Skin epidermis (tissue), 12 donors: ENCODE results near the gene SMAD3.

Experiments
- H3K27ac ChIP-seq, 21 experiments: fragments of 200-600 bp; sonication (generic) in 11 of 21; one replicate each; pipeline ENCODE4 v1.5.0; 2020; ENCODE audit warnings: mild to moderate bottlenecking in 3 of 21, inconsistent platforms in 2 of 21, moderate library complexity in 2 of 21
- H3K4me3 ChIP-seq, 7 experiments: fragments of 200-600 bp; sonication (generic) in 2 of 7; one replicate each; pipeline ENCODE4 v1.5.0; 2020; ENCODE audit warnings: inconsistent platforms in 2 of 7, mild to moderate bottlenecking in 2 of 7, moderate library complexity in 1 of 7

The SMAD3 gene

DNA sequence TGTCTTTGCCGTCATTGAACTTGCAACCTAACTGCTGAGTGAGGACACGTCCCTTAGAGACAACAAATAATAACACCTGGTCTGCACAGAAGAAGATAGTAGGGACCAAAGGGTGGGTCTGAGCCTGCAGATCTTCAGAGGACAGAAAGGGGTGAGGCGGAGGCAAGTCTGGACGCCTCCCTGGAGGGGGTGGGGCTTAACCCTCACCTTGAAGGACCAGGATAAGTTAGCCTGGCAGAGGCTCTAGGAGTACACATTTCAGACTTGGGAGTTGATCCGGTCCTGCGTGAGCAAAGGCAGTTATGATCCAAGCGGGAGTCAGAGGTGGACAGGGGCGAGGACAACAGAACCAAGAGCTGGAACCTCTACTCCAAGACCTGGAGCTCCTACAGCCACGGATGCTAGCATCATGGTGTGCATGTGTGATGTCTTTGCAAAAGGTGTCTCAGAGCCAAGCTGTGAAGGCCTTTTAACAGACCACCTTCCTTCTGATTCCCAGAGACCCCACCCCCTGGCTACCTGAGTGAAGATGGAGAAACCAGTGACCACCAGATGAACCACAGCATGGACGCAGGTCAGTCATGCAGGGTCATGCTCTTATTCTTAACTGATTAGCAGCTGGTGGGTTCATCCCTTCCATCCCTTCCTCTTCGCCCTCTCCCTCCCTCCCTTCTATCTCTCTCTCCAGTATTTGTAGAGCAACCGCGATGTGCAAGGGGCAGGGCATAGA lies 101.0 kb downstream of the SMAD3 start:
- peak overlapping the region in 5 of 21 experiments; percentile 4 to 69 (median 36) for H3K27ac ChIP-seq
- H3K4me3 ChIP-seq: no peak overlapping the region

DNA sequence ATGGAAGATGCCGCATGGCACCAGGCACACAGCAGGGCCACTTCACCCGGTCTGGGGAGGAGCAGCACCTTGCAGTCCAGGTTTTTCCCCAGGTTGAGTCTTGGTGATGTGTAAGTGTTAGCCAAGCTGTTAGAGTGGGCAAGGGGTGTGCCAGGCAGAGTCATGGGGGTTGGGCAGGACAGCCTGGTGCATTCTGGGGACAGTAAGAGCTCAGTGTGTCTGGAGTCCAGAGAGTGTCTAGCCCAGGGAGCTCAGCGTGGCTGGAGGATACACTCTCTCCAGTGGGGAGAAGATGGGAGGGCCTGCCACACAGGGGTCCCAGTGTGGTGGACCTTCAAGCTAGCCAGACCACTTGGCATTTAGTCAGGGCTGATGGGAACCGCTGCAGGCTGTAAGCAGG lies 101.7 kb downstream of the SMAD3 start:
- Histone ChIP-seq H3K4me3 (peak overlapping the region in 1 of 7 experiments; percentile 5), H3K27ac (peak overlapping the region in 3 of 21 experiments; percentile 4 to 69 (median 36))

DNA sequence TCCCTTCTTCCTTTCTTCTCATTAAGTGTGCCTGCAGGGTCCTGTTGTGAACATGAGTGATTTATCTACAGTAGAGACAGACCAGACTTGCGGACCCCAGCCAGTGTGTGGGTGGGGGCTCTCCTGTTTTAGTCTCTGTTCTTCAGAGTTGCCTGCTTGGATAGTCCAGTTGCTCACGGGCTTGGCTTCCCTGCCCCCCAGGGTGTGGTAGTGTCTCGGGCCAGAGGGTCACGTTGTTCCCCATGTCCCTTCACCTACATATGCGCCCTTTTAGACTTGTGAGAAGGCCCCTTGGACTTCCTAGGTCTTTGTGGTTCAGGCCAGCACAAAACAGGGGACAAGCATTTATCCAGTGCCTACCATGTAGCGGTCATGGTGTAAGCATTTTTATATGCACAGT lies 103.3 kb downstream of the SMAD3 start:
- H3K27ac ChIP-seq: peak overlapping the region in 1 of 21 experiments; percentile 18
- H3K4me3 ChIP-seq: no peak overlapping the region

DNA sequence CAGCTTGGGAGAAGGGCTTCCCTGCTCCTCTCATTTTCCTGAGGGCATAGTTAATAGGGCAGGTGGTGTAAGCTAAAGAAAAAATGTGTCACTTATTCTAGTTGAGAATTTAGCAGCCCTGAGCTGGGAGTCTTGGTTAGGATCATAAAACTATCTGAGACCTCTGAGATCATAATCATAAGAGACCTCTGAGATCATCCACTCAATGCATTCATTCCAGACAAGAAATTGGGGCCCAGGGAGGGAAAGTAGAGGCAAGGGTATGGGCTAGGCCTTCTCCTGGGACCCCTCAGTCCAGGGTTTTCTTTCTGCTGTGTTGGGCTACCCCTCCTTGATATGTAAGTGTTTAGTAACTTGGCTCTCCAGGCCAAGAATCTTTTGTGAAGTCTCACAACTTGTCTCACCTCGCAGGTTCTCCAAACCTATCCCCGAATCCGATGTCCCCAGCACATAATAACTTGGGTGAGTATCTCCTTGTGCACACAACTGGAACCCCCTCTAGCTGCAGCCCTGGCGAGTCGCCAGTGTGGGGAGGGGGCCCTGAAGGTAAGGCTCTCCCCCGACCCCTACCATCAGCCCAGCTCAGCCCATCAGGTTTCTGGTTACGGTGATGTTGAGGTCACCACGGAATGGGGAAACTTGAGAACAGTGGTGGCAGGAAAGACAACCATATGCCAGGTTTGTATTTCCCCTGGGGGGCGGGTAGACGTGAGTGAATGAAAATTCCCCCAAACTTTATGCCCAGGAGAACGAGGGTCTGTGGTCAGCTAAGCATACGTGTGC lies 104.9 kb downstream of the SMAD3 start:
- Histone ChIP-seq H3K27ac (no peak overlapping the region), H3K4me3 (no peak overlapping the region)

DNA sequence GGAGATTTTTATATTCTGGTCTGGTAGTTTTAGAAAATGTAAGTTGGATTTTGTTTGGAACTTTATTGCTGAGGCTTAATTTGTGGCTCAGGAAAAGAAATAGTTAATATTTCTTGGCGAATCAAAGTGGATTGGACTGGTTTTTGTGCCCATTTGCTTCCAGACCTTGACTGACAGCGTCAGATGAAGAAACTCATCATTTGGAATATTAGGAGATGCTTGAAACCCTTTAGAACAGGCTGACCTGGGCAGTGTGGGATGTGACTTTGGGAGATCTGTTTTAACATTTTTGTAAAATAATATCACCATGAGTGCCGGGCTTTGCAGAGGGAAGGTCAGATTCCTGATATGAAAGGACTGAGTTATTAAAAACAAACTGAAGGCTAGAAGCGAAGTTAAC lies 106.1 kb downstream of the SMAD3 start:
- Histone ChIP-seq H3K27ac (no peak overlapping the region), H3K4me3 (no peak overlapping the region)

DNA sequence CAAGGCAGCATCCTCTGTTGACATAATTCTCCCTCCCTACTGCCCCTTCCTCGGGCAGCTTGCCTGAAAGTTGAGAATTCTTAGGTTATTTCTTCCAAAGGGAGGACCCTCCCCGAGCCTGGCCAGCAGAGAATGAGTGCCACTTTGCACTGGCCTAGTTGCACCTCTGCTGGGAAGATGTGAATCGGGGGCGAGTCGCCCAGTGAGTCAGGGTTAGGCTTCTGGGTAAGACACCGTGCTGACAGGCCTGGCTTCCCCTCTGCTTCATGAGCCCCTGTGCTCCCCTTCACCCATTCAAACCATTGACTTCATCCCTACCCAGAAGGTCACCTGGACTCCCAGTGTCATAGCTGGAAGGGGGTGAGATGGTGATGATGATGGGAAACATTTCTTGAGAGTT lies 106.8 kb downstream of the SMAD3 start:
- Histone ChIP-seq H3K27ac (no peak overlapping the region), H3K4me3 (no peak overlapping the region)

DNA sequence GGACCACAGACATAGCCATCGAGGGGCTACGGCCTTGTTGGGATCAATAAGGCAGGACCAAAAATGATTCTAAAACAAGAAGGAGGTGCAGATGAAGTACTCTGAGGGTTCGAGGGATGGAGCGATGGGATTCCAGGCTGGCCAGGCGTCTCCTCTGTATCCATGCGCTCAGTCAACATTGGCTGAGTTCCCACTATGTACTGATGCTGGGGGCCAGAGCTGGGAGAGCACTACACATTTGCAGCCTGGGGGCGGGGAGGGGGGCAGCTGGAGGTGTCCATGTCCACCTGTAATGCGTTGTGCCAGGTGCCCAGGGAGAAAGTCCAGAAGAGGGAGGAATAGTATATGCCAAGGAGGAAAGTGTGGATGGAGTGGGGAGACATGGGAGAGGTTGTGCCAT lies 107.6 kb downstream of the SMAD3 start:
- Histone ChIP-seq H3K4me3 (no peak overlapping the region), H3K27ac (peak overlapping the region in 3 of 21 experiments; percentile 4 to 74 (median 8))

DNA sequence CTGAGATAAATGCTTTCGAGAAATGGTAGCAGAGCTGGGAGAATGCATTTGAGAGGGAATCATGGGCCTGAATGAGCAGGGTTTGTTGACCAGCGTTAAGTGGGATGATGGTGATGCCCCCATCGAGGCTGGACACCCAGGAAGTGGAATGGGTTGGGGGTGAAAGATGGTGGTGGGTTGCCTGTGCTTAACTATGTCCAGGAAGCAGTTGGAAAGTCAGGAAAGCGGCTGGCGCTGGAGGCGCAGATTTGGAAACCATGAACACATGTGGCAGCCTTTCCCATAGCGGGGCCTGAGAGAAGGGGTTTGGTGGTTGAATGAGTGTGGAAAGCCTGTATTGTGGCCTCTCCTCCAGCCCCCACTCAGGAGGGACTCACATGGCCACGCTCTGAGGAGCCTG lies 108.4 kb downstream of the SMAD3 start:
- Histone ChIP-seq H3K4me3 (no peak overlapping the region), H3K27ac (peak overlapping the region in 8 of 21 experiments; percentile 28 to 84 (median 71))

DNA sequence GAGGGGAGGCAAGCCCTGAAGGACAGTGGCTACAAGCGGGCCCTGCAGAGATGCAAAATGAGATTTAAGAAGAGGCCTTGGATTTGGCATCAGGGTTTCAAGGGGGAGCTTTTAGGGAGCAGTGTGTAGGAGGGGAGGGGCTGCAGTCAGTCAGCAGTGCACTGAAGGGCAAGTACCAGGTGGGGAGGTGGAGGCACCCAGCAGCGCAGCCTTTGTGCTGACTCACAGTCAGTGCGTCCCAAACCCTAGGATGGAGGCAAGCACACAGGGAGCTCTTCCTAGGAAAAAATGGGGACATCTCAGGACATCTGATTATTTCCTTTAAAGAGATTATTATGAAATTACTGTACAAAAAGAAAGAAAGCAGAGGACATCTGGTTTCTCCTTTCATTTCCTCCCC lies 109.0 kb downstream of the SMAD3 start:
- H3K27ac ChIP-seq: peak overlapping the region in 10 of 21 experiments; percentile 14 to 84 (median 70)
- no peak overlapping the region for H3K4me3 ChIP-seq

DNA sequence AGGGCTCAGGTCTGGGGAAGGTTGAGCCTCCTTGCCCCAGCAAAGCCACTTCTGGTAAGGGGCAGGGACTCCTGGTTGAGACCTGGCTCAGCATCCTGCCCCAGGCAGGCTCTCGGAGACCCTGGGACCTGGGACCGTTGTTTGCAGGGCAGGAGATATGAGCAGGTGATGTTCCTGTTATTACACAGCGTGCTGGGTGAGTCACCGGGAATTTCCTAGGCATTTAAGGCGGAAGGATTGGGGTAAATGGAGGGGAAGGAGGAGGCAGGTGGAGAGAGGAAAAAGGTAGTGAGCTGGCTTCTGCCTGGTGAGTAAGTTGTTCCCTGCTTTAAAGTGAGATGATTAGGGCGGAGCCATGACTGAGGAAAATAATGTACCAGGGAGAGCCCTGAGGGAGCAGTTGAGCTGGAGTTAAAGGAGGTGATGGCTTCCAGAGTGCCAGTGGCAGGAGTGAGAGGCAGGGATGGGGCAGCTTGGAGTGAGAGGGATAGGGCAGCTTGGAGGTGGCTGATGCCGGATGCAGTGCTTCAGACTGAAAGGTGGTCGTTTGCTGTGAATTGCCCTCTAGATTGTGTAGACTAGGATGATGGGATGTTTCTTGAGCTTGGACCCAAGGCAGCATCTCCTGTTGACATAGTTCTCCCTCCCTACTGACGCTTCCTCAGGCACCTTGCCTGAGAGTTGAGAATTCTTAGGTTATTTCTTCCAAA lies 109.6 kb downstream of the SMAD3 start:
- peak overlapping the region in 16 of 21 experiments; percentile 14 to 84 (median 47) for H3K27ac ChIP-seq
- H3K4me3 ChIP-seq: no peak overlapping the region

DNA sequence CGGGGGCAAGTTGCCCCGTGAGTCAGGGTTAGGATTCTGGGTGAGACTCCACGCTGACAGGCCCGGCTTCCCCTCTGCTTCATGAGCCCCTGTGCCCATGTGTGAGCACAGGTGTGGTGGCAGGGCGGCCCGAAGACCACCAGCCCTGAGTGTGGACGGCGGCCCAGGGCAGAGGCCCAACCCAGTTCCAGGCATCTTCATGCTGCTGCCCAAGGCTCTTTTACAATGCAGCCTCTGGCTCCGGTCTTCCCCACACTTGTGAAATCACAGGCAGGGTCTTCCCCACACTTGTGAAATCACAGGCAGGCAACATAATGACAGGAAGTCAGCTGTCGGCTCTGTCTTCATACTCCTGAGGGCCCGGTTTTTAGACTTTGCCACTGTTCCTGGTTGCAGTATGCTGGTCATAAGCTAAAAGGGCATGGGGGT lies 110.3 kb downstream of the SMAD3 start:
- H3K27ac ChIP-seq: peak overlapping the region in 16 of 21 experiments; percentile 19 to 84 (median 47)
- H3K4me3 ChIP-seq: no peak overlapping the region

DNA sequence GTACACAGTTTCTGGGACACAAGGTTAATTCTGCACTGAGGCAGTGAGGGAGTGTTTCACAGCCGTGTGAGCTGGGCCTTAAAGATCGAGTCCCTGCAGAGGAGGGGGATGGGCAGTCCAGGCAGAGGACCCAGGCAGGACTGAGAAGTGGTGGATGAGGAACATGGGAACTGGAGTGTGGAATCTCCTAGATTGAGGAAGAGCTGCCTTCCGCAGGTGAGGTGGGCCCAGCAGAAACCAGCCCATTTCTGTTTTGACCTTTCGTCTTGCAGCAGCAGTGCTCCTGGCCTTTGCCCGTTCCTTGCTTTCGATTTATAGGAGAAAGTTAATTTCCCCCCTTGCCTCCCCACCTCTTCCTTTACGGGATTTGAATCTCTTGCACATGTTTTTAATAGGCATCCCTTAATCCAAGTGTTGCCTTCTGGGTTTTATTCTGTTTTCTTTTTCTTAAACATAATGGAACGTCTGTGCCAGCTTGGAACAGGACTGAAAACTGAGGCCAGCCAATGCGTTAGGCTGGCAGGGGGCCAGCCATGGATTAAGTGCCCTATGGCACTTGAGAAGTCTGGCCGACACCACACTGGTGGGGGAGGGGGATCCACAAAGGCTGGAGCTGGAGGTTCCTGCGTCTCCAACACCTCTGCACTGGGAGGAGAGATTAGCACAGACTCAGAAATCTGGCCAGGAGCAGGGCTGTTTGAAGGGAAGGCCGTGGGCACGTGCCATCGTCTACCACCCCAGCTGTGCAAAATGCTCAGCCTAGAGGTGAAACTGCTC lies 111.0 kb downstream of the SMAD3 start:
- Histone ChIP-seq H3K4me3 (no peak overlapping the region), H3K27ac (peak overlapping the region in 13 of 21 experiments; percentile 2 to 84 (median 68))

DNA sequence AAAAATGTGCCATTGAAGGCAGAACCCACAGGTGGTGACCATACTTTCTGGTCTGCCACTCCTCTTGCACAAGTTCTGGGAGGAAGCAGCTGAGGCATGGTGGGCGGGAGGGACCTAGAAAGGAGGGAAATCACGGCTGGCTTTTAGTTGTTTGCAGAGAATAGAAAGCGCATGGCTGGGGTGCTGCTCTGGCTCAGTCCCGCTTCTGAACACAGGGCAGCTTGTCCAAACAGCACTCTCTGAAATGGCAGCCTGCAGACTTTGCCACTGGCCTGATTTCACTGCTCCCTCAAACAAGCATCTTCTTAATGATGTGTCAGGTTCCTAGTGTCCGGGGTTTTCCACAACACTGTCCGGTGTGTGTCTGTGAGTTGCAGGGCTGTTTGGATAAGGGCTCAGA lies 112.3 kb downstream of the SMAD3 start:
- peak overlapping the region in 4 of 21 experiments; percentile 17 to 45 (median 32) for H3K27ac ChIP-seq

DNA sequence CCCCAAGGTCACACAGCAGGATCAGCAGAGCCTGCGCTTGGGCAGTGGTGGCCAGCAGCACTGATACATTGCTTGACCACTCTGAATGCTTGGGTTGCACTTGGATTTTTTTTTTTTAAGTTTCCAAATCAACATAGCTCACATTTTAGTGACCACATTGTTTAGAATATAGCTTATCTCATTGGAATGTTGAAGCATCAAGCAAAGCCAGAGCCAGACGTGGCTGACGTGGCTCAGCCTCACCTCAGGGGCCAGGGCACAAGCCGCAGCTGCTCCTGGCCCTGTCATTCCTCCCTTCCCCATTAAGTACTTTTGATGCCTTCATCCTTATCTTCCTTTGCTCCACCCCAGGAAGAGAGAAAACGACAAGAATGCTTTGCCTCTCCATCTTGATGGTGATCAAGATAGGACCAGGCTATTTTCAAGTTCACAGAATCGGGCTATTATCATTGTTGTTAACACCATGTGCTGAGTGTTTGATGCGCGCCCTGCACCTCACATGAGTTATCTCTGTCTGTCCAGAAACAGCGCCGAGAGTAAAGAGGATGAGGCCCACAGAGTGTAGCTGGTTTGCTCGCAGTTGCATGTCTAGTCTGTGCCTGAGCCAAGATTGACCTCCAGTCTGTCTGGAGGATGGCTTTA lies 113.3 kb downstream of the SMAD3 start:
- peak overlapping the region in 2 of 21 experiments; percentile 9 to 42 for H3K27ac ChIP-seq
- no peak overlapping the region for H3K4me3 ChIP-seq

More for the DNA sequence above, 112.3 kb downstream of the SMAD3 start:
- no peak overlapping the region for H3K4me3 ChIP-seq

DNA sequence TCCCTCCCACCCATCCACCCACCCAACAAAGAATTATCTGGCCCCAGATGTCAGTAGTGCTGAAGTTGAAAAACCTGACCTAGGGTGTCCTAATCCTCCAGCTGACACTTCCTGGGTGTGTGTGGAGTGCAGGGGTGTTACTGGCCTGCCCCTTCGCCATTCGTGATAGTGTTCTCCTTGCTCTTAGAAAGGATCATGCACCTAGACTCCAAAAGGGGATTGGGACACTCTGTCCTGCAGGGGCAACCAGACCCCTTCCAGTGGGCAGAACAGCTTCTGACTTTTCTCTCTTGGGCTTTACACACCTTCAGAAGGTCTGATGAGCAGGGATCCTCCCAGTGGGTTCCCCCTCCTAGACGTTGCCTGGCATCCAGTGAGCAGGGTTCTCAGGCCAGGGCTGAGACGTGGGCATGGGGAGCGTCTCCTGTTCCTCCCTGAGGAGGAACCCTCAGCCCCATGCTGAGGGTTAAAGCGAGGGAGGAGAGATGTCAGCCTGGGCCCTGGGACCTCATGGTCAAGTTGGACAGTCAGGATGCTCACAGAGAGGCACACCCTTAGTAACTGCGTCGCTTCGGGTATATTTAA lies 114.1 kb downstream of the SMAD3 start:
- no peak overlapping the region for H3K4me3 ChIP-seq
- peak overlapping the region in 3 of 21 experiments; percentile 1 to 23 (median 11) for H3K27ac ChIP-seq

DNA sequence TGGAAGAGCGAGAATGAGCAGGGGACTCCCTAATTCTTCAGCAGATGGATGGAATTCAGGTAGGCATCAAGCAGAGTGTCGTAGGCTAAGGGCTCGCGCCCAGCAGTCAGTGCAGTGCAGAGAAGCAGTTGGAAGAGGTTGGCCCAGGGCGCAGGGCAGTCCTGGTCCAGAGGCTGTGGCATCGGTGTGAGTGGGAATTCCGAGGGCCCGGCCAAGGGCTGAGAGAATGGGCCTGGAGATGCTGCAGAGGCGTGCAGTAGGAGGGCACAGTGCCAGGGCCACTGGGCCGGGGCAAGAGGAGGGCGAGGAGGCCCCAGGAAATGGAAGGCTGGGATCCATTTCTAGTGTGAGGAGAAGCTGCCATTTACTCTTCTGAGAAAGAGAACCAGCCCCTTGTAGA lies 114.6 kb downstream of the SMAD3 start:
- peak overlapping the region in 3 of 21 experiments; percentile 1 to 23 (median 11) for H3K27ac ChIP-seq
- no peak overlapping the region for H3K4me3 ChIP-seq

DNA sequence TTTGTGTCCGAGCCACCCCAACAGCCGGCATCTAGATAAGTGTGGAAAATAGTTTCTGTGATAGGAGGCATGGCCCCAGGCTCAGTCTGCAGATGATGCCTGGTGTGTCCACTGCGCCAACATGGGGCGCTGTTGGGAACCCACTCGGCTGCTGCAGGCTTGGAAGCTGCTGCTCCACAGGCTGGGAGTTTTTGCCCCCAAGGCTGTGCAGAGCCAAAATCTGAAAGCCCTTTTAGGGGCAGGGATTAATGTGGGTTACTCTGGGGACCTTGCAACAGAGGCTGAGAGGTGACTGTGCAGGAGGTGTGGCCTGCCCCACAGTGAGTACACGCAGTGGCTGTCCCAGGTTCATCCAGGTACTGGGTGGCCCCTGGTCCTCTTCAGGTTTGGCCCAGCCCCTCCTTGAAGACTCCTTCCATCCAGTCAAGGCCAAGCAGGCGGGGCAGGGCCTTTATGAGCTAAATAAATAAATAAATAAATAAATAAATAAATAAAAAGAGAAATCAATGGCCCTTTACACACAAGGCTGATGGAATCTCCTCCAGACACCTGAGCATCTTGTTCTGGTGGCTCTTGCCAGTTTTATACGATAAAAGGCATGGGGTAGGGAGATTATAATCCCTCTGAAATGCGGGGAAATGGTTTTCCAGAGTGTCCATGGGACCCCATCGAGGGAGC lies 115.3 kb downstream of the SMAD3 start:
- Histone ChIP-seq H3K27ac (no peak overlapping the region), H3K4me3 (no peak overlapping the region)

DNA sequence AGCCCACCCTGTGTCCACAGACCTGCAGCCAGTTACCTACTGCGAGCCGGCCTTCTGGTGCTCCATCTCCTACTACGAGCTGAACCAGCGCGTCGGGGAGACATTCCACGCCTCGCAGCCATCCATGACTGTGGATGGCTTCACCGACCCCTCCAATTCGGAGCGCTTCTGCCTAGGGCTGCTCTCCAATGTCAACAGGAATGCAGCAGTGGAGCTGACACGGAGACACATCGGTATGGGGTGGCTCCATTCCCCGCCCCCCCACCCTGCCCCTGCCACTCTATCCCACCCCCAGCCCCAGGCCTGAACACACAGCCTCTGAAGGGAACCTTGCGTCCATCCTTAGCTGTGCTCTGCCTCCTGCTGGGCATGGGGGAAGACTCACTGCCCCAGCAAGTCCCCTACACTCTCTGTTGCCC lies 115.8 kb downstream of the SMAD3 start:
- no peak overlapping the region for H3K4me3 ChIP-seq
- H3K27ac ChIP-seq: no peak overlapping the region
